A549 (cell line): ENCODE measurements around the gene TCF12.

Source experiments
- CHD4 ChIP-seq: fragments of 200-600 bp; sonication (generic); IDR thresholded peaks from 2 replicates; pipeline ENCODE4 v1.6.1; 2016; ENCODE audit warnings: antibody characterized with exemption, mild to moderate bottlenecking, borderline replicate concordance
- POLR2A ChIP-seq: IDR thresholded peaks from 2 replicates; pipeline ENCODE4 v1.6.1; 2012; ENCODE audit warnings: mild to moderate bottlenecking, low read length
- POLR2AphosphoS2 ChIP-seq: conservative IDR thresholded peaks from 2 replicates; pipeline ENCODE4 v1.6.1; 2012; ENCODE audit warnings: low read length, improper control_type of control experiment, inconsistent platforms
- RARB ChIP-seq: fragments of 250-450 bp; sonication (Bioruptor Pico); IDR thresholded peaks from 2 replicates; pipeline ENCODE4 v1.8.0; 2021; ENCODE audit warnings: mild to moderate bottlenecking, moderate library complexity
- RFX5 ChIP-seq: fragments of 450-650 bp; IDR thresholded peaks from 2 replicates; pipeline ENCODE4 v1.7.1; 2014; ENCODE audit warnings: antibody characterized with exemption, mild to moderate bottlenecking, moderate library complexity

DNA sequence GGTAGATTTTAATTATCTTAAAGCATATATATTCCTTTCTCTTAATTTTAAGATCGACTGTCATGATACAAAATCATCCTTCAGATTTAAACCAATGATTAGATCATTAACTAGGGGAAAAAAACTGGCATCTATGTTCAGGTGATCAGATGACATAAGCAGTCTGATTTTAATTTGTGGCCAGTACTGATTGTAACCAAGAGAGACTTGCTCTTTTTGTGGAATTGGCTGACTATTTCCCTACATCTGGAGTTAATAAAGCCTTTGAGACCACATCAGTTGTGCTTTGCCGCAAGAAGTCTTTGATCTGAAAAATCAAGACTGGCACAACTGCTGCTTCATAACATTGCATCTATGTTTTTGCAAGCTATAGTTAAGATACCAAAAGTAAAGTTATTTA, 309.5 kb downstream of the TCF12 start:
- TF ChIP-seq POLR2A (no peak), RARB (CRISPR knock-in tag) (no peak), POLR2AphosphoS2 (no peak), RFX5 (no peak), CHD4 (no peak)
